ENCODE results near the gene TMOD1.

DNA sequence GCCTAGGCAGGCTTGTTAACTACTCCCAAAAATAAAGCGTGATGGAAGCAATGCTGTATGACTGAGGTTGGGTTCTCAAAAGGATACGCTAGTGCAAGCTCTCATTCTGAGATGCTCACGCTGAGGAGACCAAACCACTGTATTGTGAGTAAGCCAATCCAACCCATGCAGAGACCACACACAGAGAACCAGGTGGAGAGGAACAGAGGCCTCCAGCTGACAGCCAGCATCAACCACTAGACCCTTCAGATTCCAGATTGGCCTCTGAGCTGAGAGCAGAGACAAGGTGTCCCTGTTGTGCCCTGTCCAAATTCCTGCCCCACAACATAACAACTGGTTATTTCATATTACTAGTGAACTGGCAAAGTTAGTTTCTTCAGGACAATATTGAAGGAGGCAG is 127.2 kb downstream of the TMOD1 start:
- no peak for TF ChIP-seq TEAD1 (CRISPR knock-in tag; IDR thresholded peaks at IDR 0.05)
- TF ChIP-seq, protein P1, sequence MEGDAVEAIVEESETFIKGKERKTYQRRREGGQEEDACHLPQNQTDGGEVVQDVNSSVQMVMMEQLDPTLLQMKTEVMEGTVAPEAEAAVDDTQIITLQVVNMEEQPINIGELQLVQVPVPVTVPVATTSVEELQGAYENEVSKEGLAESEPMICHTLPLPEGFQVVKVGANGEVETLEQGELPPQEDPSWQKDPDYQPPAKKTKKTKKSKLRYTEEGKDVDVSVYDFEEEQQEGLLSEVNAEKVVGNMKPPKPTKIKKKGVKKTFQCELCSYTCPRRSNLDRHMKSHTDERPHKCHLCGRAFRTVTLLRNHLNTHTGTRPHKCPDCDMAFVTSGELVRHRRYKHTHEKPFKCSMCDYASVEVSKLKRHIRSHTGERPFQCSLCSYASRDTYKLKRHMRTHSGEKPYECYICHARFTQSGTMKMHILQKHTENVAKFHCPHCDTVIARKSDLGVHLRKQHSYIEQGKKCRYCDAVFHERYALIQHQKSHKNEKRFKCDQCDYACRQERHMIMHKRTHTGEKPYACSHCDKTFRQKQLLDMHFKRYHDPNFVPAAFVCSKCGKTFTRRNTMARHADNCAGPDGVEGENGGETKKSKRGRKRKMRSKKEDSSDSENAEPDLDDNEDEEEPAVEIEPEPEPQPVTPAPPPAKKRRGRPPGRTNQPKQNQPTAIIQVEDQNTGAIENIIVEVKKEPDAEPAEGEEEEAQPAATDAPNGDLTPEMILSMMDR (IDR thresholded peaks at IDR 0.05), result no peak
- TF ChIP-seq RELA (CRISPR knock-in tag; IDR thresholded peaks at IDR 0.05; ENCODE audit: borderline replicate concordance), result no peak
- TF ChIP-seq, protein P2, sequence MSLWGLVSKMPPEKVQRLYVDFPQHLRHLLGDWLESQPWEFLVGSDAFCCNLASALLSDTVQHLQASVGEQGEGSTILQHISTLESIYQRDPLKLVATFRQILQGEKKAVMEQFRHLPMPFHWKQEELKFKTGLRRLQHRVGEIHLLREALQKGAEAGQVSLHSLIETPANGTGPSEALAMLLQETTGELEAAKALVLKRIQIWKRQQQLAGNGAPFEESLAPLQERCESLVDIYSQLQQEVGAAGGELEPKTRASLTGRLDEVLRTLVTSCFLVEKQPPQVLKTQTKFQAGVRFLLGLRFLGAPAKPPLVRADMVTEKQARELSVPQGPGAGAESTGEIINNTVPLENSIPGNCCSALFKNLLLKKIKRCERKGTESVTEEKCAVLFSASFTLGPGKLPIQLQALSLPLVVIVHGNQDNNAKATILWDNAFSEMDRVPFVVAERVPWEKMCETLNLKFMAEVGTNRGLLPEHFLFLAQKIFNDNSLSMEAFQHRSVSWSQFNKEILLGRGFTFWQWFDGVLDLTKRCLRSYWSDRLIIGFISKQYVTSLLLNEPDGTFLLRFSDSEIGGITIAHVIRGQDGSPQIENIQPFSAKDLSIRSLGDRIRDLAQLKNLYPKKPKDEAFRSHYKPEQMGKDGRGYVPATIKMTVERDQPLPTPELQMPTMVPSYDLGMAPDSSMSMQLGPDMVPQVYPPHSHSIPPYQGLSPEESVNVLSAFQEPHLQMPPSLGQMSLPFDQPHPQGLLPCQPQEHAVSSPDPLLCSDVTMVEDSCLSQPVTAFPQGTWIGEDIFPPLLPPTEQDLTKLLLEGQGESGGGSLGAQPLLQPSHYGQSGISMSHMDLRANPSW (CRISPR knock-in tag; conservative IDR thresholded peaks at IDR 0.05; ENCODE audit: low read depth), result no peak
- no peak for TF ChIP-seq NFATC4 (CRISPR knock-in tag; IDR thresholded peaks at IDR 0.05)
- TF ChIP-seq TCF7 (CRISPR knock-in tag; IDR thresholded peaks at IDR 0.05; ENCODE audit: low read depth), result no peak
- no peak for TF ChIP-seq JUN (CRISPR knock-in tag; IDR thresholded peaks at IDR 0.05)
- TF ChIP-seq TEAD4 (CRISPR knock-in tag; IDR thresholded peaks at IDR 0.05), result no peak
- TF ChIP-seq ZBTB21 (CRISPR knock-in tag; IDR thresholded peaks at IDR 0.05; ENCODE audit: borderline replicate concordance), result no peak
- no peak for TF ChIP-seq CREB1 (CRISPR knock-in tag; IDR thresholded peaks at IDR 0.05)
- TF ChIP-seq ATF1 (CRISPR knock-in tag; IDR thresholded peaks at IDR 0.05), result no peak
- TF ChIP-seq IRF2 (CRISPR knock-in tag; IDR thresholded peaks at IDR 0.05; ENCODE audit: borderline replicate concordance, low read depth), result no peak
- TF ChIP-seq, protein P3, sequence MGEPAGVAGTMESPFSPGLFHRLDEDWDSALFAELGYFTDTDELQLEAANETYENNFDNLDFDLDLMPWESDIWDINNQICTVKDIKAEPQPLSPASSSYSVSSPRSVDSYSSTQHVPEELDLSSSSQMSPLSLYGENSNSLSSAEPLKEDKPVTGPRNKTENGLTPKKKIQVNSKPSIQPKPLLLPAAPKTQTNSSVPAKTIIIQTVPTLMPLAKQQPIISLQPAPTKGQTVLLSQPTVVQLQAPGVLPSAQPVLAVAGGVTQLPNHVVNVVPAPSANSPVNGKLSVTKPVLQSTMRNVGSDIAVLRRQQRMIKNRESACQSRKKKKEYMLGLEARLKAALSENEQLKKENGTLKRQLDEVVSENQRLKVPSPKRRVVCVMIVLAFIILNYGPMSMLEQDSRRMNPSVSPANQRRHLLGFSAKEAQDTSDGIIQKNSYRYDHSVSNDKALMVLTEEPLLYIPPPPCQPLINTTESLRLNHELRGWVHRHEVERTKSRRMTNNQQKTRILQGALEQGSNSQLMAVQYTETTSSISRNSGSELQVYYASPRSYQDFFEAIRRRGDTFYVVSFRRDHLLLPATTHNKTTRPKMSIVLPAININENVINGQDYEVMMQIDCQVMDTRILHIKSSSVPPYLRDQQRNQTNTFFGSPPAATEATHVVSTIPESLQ (CRISPR knock-in tag; IDR thresholded peaks at IDR 0.05), result no peak
- TF ChIP-seq, protein P4, sequence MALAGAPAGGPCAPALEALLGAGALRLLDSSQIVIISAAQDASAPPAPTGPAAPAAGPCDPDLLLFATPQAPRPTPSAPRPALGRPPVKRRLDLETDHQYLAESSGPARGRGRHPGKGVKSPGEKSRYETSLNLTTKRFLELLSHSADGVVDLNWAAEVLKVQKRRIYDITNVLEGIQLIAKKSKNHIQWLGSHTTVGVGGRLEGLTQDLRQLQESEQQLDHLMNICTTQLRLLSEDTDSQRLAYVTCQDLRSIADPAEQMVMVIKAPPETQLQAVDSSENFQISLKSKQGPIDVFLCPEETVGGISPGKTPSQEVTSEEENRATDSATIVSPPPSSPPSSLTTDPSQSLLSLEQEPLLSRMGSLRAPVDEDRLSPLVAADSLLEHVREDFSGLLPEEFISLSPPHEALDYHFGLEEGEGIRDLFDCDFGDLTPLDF (CRISPR knock-in tag; IDR thresholded peaks at IDR 0.05), result no peak

Data from WTC11 (cell line).